ENCODE measurements around the gene TBL1XR1. TPM values are rescaled to one million over a fixed set of nuclear protein-coding genes. Genes with fewer than 3 reads are reported as not detected.

Gene TBL1XR1
- total RNA-seq, 4 donors from 2014 or later, result 56.0 to 90.8 (median 75.6) TPM

DNA sequence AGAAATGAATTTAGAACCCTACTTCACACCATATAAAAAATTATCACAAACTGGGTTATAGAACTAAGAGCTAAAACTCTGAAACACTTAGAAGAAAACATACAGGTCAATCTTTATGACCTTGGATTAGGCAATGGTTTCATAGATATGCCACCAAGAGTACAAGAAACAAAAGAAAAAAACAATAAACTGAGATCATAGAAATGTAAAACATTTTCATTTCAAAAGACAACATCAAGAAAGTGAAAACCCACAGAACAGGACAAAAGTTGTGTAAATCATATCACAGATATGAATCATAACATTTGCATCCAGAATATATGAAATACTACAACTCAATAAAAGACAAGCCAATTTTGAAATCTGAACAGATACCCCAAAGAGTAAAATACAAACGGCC lies 72.4 kb downstream of the TBL1XR1 start:
- TF ChIP-seq POLR2A (IDR thresholded peaks at IDR 0.05), result no peak
- peaks cover 69% of the 10 kb centered on the region for H3K4me1 ChIP-seq
- 72% methylated on average over 1 of the region's 1 CpG for WGBS

DNA sequence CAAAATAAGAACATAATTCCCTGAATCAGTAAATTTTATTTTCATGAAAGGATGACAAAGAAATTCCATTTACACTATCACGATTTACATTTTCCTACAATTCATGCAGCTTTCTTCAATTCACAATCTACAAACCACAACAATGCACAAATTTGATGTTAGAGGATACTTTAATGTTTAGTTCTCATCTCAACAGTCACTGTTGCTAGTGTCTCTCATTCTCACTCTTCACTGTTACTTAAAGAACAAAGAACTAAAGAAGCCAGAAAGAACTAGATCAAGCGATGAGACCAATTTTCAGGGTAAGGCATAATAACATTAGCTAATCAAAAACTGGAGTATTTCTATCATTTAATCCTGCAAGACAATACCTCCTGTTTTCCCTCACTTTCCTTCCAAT lies 73.5 kb downstream of the TBL1XR1 start:
- Histone ChIP-seq H3K36me3 (no peaks in the 10 kb centered on the region), H3K27me3 (no peaks in the 10 kb centered on the region), H3K27ac (no peak overlapping the region), H3K4me1 (peaks cover 63% of the 10 kb centered on the region), H3K9me3 (no peaks in the 10 kb centered on the region), H3K4me3 (no peak overlapping the region)
- no peak for DNase-seq (ENCODE audit: low spot score in 2 of 2)
- TF ChIP-seq POLR2A (IDR thresholded peaks at IDR 0.05) (no peak), EP300 (IDR thresholded peaks at IDR 0.05) (no peak), POLR2AphosphoS5 (IDR thresholded peaks at IDR 0.05) (no peak)
- TF ChIP-seq, protein P1, sequence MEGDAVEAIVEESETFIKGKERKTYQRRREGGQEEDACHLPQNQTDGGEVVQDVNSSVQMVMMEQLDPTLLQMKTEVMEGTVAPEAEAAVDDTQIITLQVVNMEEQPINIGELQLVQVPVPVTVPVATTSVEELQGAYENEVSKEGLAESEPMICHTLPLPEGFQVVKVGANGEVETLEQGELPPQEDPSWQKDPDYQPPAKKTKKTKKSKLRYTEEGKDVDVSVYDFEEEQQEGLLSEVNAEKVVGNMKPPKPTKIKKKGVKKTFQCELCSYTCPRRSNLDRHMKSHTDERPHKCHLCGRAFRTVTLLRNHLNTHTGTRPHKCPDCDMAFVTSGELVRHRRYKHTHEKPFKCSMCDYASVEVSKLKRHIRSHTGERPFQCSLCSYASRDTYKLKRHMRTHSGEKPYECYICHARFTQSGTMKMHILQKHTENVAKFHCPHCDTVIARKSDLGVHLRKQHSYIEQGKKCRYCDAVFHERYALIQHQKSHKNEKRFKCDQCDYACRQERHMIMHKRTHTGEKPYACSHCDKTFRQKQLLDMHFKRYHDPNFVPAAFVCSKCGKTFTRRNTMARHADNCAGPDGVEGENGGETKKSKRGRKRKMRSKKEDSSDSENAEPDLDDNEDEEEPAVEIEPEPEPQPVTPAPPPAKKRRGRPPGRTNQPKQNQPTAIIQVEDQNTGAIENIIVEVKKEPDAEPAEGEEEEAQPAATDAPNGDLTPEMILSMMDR (IDR thresholded peaks at IDR 0.05), result no peak
- 92% methylated on average over 2 of the region's 2 CpGs for WGBS

More for the DNA sequence above, 72.4 kb downstream of the TBL1XR1 start:
- H3K9me3 ChIP-seq, result no peaks in the 10 kb centered on the region
- no peak for DNase-seq (ENCODE audit: low spot score in 2 of 2)
- no peak overlapping the region for H3K27ac ChIP-seq
- no peaks in the 10 kb centered on the region for H3K36me3 ChIP-seq
- no peak overlapping the region for H3K4me3 ChIP-seq
- H3K27me3 ChIP-seq, result no peaks in the 10 kb centered on the region

DNA sequence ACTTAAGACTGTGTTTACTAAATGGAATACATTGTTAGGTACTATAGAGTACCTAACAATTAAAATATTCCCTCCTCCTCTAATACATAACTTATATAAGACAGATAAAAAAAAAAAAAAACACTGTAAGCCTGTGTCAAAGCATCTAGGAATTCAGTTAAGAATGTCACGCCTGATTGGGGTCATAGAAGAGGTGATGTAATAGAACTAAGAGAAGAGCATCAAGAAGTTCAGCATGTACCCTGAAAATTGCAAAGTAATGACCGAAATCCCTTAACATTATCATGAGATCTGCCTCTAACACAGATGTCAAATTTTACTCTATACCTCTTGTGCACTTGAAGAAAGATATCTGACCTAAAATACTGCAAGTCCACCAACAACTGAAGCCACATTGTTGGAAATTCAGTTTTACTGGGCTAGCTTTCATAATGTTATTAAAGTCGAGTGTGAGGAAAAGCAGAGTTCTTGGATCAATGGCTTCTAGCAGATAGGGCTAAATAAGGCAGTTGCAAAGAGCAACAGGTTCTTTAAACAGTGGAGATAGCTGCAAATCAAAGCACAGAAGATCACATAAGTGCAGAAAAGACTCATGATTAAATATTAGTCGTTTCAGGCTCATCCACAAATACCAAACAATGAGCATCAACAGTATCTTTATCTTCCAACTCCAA lies 75.0 kb downstream of the TBL1XR1 start:
- Histone ChIP-seq H3K4me3 (no peak overlapping the region), H3K27ac (no peak overlapping the region), H3K9me3 (no peaks in the 10 kb centered on the region), H3K4me1 (peaks cover 58% of the 10 kb centered on the region), H3K27me3 (no peaks in the 10 kb centered on the region), H3K36me3 (no peaks in the 10 kb centered on the region)
- 80% methylated on average over 4 of the region's 4 CpGs for WGBS
- TF ChIP-seq POLR2AphosphoS5 (IDR thresholded peaks at IDR 0.05), result no peak
- DNase-seq (ENCODE audit: low spot score in 2 of 2), result no peak

DNA sequence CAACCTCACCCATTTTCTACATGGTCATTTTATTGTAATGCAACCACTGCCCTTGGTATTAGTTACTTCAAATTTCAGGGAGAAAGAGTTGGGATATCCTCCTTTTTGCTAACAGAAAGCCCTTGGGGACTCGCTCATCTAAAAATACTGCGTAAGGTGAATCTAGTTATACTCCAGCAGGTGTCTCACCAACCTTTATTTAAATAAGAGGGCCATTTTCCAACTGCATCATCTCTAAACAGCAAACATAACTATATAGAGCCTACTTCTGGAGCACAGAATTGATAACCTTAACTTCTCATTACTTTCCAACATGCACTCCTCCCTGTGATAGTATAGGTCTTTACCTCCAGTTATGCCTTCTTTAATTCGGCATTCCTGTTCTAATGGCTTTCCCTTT lies 77.5 kb downstream of the TBL1XR1 start:
- H3K36me3 ChIP-seq, result no peaks in the 10 kb centered on the region
- TF ChIP-seq POLR2A (IDR thresholded peaks at IDR 0.05), result no peak
- TF ChIP-seq, protein P1 (IDR thresholded peaks at IDR 0.05), result no peak
- no peak for TF ChIP-seq POLR2AphosphoS5 (IDR thresholded peaks at IDR 0.05)
- no peak for TF ChIP-seq EP300 (IDR thresholded peaks at IDR 0.05)
- no peaks in the 10 kb centered on the region for H3K27me3 ChIP-seq
- H3K4me3 ChIP-seq, result no peak overlapping the region
- no peaks in the 10 kb centered on the region for H3K9me3 ChIP-seq
- WGBS, result 93% methylated on average over 3 of the region's 3 CpGs
- no peak for DNase-seq (ENCODE audit: low spot score in 2 of 2)
- H3K4me1 ChIP-seq, result peaks cover 38% of the 10 kb centered on the region
- H3K27ac ChIP-seq, result no peak overlapping the region

DNA sequence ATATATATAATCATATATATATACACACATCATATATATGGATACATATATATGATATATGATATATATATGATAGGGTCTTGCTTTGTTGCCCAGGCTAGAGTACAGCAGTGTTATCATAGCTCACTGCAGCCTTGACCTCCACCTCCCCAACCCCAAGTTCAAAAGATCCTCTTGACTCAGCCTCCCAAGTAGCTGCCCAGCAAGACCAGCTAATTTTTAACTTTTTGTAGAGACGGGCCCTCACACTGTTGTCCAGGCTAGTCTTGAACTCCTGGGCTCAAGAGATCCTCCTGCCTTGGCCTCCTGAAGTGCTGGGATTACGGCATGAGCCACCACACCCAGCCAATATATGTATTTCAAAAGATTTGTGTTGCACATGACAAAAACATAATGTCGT lies 83.0 kb downstream of the TBL1XR1 start:
- DNase-seq (ENCODE audit: low spot score in 2 of 2), result no peak
- WGBS, result 63% methylated on average over 3 of the region's 3 CpGs
- Histone ChIP-seq H3K4me1 (peaks cover 21% of the 10 kb centered on the region), H3K4me3 (no peak overlapping the region), H3K27me3 (no peaks in the 10 kb centered on the region), H3K27ac (no peak overlapping the region), H3K9me3 (no peaks in the 10 kb centered on the region), H3K36me3 (no peaks in the 10 kb centered on the region)
- TF ChIP-seq POLR2AphosphoS5 (IDR thresholded peaks at IDR 0.05) (no peak), POLR2A (IDR thresholded peaks at IDR 0.05) (no peak), EP300 (IDR thresholded peaks at IDR 0.05) (no peak)
- TF ChIP-seq, protein P1 (IDR thresholded peaks at IDR 0.05), result no peak

DNA sequence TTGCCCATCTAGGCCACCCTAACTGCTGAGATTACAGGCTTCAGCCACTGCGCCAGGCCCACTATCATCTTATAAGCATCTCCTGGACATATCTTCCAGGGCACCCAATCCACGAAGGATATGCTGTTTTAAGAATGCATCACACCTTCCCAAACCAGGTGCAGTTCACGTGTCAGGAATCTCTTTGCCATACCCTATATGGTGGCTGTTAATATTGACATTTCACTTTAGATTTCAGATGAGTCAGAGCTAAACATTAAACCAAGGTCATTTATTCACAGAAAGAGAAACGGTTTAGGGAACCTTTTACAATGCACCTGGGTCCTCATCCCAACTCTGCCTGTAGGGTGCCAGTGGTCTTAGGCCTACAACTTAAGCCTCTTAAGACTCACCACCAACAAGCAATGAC lies 85.7 kb downstream of the TBL1XR1 start:
- H3K4me3 ChIP-seq, result no peak overlapping the region
- H3K27me3 ChIP-seq, result no peaks in the 10 kb centered on the region
- H3K36me3 ChIP-seq, result no peaks in the 10 kb centered on the region
- H3K4me1 ChIP-seq, result peaks cover 46% of the 10 kb centered on the region
- no peak overlapping the region for H3K27ac ChIP-seq
- DNase-seq (ENCODE audit: low spot score in 2 of 2), result no peak
- TF ChIP-seq POLR2AphosphoS5 (IDR thresholded peaks at IDR 0.05) (no peak), POLR2A (IDR thresholded peaks at IDR 0.05) (no peak), EP300 (IDR thresholded peaks at IDR 0.05) (no peak)
- TF ChIP-seq, protein P1 (IDR thresholded peaks at IDR 0.05), result no peak
- no peaks in the 10 kb centered on the region for H3K9me3 ChIP-seq
- 86% methylated on average over 4 of the region's 4 CpGs for WGBS
